ENCODE results near the gene KIF16B. TPM values are rescaled to one million over a fixed set of nuclear protein-coding genes. Genes with fewer than 3 reads are reported as not detected.

The KIF16B gene
- total and polyA plus RNA-seq, 4 donors = 5.1 to 19.7 (median 8.4) TPM

DNA sequence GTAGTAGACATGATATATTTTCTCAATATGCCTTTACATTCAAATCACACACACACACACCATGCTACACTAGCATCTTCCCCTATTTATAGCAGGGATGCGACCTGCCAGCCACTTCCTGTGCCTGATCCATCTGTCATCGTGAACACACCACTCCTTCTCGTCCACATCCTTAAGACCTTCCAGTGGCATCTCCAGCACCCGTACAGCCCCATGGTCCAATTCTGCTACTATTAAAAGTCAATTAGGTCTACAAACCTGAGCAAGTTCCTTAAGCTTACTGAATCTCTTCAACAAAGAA is 54.5 kb downstream of the KIF16B start:
- Histone ChIP-seq H3K4me1 (ENCODE audit: control insufficient read depth in 4 of 4, insufficient read depth in 4 of 4, low read length in 3 of 4) (no peaks in the 10 kb centered on the region), H3K9me3 (ENCODE audit: control insufficient read depth in 4 of 4, low read length in 3 of 4) (no peaks in the 10 kb centered on the region), H3K27ac (ENCODE audit: low read depth in 1 of 2, low read length in 2 of 2) (no peak overlapping the region), H3K27me3 (ENCODE audit: control insufficient read depth in 4 of 4, insufficient read depth in 4 of 4, low read length in 3 of 4) (no peaks in the 10 kb centered on the region), H3K9ac (ENCODE audit: low read depth in 1 of 2, low read length in 2 of 2) (no peak overlapping the region), H3K4me3 (ENCODE audit: low read depth in 1 of 3, low read length in 3 of 3) (no peak overlapping the region), H3K36me3 (ENCODE audit: control insufficient read depth in 4 of 4, insufficient read depth in 3 of 4, low read depth in 1 of 4, low read length in 3 of 4) (no peaks in the 10 kb centered on the region)
- no peak for DNase-seq (ENCODE audit: low spot score)
- TF ChIP-seq EGR1 (IDR thresholded peaks at IDR 0.05; ENCODE audit: low read depth in 2 of 2) (no peak), HNF4G (IDR thresholded peaks at IDR 0.05) (no peak), GABPA (IDR thresholded peaks at IDR 0.05 in 1 of 2, conservative IDR thresholded peaks at IDR 0.05 in 1 of 2) (no peak), FOXA1 (IDR thresholded peaks at IDR 0.05) (no peak), FOXA2 (IDR thresholded peaks at IDR 0.05) (no peak), YY1 (IDR thresholded peaks at IDR 0.05) (no peak)
- TF ChIP-seq, protein P1, sequence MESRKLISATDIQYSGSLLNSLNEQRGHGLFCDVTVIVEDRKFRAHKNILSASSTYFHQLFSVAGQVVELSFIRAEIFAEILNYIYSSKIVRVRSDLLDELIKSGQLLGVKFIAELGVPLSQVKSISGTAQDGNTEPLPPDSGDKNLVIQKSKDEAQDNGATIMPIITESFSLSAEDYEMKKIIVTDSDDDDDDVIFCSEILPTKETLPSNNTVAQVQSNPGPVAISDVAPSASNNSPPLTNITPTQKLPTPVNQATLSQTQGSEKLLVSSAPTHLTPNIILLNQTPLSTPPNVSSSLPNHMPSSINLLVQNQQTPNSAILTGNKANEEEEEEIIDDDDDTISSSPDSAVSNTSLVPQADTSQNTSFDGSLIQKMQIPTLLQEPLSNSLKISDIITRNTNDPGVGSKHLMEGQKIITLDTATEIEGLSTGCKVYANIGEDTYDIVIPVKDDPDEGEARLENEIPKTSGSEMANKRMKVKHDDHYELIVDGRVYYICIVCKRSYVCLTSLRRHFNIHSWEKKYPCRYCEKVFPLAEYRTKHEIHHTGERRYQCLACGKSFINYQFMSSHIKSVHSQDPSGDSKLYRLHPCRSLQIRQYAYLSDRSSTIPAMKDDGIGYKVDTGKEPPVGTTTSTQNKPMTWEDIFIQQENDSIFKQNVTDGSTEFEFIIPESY (IDR thresholded peaks at IDR 0.05) = no peak
- TF ChIP-seq, protein P2, sequence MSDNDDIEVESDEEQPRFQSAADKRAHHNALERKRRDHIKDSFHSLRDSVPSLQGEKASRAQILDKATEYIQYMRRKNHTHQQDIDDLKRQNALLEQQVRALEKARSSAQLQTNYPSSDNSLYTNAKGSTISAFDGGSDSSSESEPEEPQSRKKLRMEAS (IDR thresholded peaks at IDR 0.05) = no peak
- WGBS = 87% methylated on average over 4 of the region's 4 CpGs

DNA sequence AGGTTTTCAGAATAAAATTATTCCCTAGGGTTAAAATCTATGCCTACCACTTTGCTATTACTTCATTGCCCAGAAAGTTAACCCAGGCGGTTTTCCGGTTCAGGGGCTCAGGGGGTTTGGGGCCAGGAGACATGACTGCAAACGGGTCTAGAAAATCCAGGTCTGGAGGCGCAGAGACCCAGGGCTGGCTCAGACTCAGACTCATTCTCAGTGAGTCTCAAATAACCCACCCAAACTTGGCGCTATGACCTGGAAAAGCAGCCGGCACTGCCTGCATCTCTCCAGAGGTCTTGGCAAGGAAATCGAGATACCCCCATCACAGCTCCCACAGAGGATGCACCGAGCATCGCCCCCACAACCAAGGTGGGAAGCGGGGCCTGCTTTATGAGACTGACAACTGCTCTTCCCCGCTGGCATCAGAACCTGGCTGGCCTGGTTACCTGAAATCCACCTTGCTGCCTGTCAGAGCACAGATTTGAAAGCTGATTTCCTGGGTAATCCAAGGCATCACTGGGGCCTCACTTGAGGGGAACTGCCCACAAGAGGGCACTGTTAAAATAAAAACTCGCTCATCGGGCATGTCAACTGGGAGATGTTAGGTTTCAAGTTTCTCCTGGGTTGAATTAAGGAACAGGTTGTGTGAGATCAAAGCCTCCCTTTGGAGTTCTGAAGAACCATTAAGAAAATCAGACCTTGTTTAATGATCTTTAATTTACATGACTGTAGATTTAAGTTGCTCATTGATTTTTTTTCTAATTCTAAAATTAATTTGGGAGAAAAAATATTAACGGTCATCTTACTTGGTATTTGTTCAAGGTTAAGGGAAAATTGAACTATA is 55.1 kb downstream of the KIF16B start:
- no peak overlapping the region for H3K4me3 ChIP-seq (ENCODE audit: low read depth in 1 of 3, low read length in 3 of 3)
- H3K27ac ChIP-seq (ENCODE audit: low read depth in 1 of 2, low read length in 2 of 2) = no peak overlapping the region
- DNase-seq (ENCODE audit: low spot score) = no peak
- no peaks in the 10 kb centered on the region for H3K27me3 ChIP-seq (ENCODE audit: control insufficient read depth in 4 of 4, insufficient read depth in 4 of 4, low read length in 3 of 4)
- no peaks in the 10 kb centered on the region for H3K4me1 ChIP-seq (ENCODE audit: control insufficient read depth in 4 of 4, insufficient read depth in 4 of 4, low read length in 3 of 4)
- no peaks in the 10 kb centered on the region for H3K9me3 ChIP-seq (ENCODE audit: control insufficient read depth in 4 of 4, low read length in 3 of 4)
- TF ChIP-seq RAD21 (IDR thresholded peaks at IDR 0.05) (peak; percentile 85 to 90), HNF4A (conservative IDR thresholded peaks at IDR 0.05) (no peak), RXRA (IDR thresholded peaks at IDR 0.05) (no peak)
- TF ChIP-seq, protein P3, sequence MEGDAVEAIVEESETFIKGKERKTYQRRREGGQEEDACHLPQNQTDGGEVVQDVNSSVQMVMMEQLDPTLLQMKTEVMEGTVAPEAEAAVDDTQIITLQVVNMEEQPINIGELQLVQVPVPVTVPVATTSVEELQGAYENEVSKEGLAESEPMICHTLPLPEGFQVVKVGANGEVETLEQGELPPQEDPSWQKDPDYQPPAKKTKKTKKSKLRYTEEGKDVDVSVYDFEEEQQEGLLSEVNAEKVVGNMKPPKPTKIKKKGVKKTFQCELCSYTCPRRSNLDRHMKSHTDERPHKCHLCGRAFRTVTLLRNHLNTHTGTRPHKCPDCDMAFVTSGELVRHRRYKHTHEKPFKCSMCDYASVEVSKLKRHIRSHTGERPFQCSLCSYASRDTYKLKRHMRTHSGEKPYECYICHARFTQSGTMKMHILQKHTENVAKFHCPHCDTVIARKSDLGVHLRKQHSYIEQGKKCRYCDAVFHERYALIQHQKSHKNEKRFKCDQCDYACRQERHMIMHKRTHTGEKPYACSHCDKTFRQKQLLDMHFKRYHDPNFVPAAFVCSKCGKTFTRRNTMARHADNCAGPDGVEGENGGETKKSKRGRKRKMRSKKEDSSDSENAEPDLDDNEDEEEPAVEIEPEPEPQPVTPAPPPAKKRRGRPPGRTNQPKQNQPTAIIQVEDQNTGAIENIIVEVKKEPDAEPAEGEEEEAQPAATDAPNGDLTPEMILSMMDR (IDR thresholded peaks at IDR 0.05; ENCODE audit: low read depth, low read length, missing input control) = peak; percentile 70
- WGBS = 86% methylated on average over 14 of the region's 14 CpGs
- no peaks in the 10 kb centered on the region for H3K36me3 ChIP-seq (ENCODE audit: control insufficient read depth in 4 of 4, insufficient read depth in 3 of 4, low read depth in 1 of 4, low read length in 3 of 4)
- no peak overlapping the region for H3K9ac ChIP-seq (ENCODE audit: low read depth in 1 of 2, low read length in 2 of 2)

DNA sequence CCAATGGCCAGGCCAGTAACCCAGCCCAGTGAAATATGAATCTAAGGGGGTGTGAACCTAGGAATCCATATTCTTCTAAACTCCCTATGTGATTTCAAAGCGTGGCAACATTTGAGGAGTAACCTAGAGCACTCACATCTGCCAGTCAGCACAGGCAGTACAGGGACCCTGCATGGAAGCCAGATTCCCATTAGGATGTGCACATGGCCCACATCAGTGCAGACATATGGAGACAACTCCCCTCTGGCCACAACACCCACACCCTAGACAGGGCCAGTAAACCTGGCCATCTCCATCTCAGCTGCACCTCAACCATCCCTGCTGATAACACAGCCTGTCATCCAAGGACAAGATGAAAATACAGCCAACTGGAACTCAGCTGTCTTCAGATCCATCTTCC is 56.5 kb downstream of the KIF16B start:
- no peaks in the 10 kb centered on the region for H3K9me3 ChIP-seq (ENCODE audit: control insufficient read depth in 4 of 4, low read length in 3 of 4)
- TF ChIP-seq GABPA (IDR thresholded peaks at IDR 0.05 in 1 of 2, conservative IDR thresholded peaks at IDR 0.05 in 1 of 2) (no peak), FOXA2 (IDR thresholded peaks at IDR 0.05) (no peak), RXRA (IDR thresholded peaks at IDR 0.05) (no peak), TAF1 (conservative IDR thresholded peaks at IDR 0.05) (no peak), HNF4G (IDR thresholded peaks at IDR 0.05) (no peak), FOXA1 (IDR thresholded peaks at IDR 0.05) (no peak), JUND (IDR thresholded peaks at IDR 0.05) (no peak)
- TF ChIP-seq, protein P4, sequence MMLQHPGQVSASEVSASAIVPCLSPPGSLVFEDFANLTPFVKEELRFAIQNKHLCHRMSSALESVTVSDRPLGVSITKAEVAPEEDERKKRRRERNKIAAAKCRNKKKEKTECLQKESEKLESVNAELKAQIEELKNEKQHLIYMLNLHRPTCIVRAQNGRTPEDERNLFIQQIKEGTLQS (IDR thresholded peaks at IDR 0.05) = no peak
- TF ChIP-seq, protein P2 (IDR thresholded peaks at IDR 0.05) = no peak
- TF ChIP-seq, protein P3 (IDR thresholded peaks at IDR 0.05; ENCODE audit: low read depth, low read length, missing input control) = no peak
- TF ChIP-seq, protein P5, sequence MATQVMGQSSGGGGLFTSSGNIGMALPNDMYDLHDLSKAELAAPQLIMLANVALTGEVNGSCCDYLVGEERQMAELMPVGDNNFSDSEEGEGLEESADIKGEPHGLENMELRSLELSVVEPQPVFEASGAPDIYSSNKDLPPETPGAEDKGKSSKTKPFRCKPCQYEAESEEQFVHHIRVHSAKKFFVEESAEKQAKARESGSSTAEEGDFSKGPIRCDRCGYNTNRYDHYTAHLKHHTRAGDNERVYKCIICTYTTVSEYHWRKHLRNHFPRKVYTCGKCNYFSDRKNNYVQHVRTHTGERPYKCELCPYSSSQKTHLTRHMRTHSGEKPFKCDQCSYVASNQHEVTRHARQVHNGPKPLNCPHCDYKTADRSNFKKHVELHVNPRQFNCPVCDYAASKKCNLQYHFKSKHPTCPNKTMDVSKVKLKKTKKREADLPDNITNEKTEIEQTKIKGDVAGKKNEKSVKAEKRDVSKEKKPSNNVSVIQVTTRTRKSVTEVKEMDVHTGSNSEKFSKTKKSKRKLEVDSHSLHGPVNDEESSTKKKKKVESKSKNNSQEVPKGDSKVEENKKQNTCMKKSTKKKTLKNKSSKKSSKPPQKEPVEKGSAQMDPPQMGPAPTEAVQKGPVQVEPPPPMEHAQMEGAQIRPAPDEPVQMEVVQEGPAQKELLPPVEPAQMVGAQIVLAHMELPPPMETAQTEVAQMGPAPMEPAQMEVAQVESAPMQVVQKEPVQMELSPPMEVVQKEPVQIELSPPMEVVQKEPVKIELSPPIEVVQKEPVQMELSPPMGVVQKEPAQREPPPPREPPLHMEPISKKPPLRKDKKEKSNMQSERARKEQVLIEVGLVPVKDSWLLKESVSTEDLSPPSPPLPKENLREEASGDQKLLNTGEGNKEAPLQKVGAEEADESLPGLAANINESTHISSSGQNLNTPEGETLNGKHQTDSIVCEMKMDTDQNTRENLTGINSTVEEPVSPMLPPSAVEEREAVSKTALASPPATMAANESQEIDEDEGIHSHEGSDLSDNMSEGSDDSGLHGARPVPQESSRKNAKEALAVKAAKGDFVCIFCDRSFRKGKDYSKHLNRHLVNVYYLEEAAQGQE (IDR thresholded peaks at IDR 0.05) = no peak

More for the DNA sequence above, 56.5 kb downstream of the KIF16B start:
- Histone ChIP-seq H3K4me1 (ENCODE audit: control insufficient read depth in 4 of 4, insufficient read depth in 4 of 4, low read length in 3 of 4) (no peaks in the 10 kb centered on the region), H3K36me3 (ENCODE audit: control insufficient read depth in 4 of 4, insufficient read depth in 3 of 4, low read depth in 1 of 4, low read length in 3 of 4) (peaks cover 0 to 4% (median 0%) of the 10 kb centered on the region in 4 donors), H3K9ac (ENCODE audit: low read depth in 1 of 2, low read length in 2 of 2) (no peak overlapping the region), H3K27me3 (ENCODE audit: control insufficient read depth in 4 of 4, insufficient read depth in 4 of 4, low read length in 3 of 4) (no peaks in the 10 kb centered on the region), H3K27ac (ENCODE audit: low read depth in 1 of 2, low read length in 2 of 2) (no peak overlapping the region), H3K4me3 (ENCODE audit: low read depth in 1 of 3, low read length in 3 of 3) (no peak overlapping the region)
- WGBS = 96% methylated on average over 1 of the region's 1 CpG
- no peak for DNase-seq (ENCODE audit: low spot score)

Data from liver (tissue), 9 donors.